Suprapubic skin (tissue), 4 donors: ENCODE data around the gene H6PD. TPM values are rescaled to one million over a fixed set of nuclear protein-coding genes. Genes with fewer than 3 reads are reported as not detected.

ENCODE experiments used
- DNase-seq, 2 donors: peaks; one replicate each; pipeline ENCODE4 v3.0.0-alpha.2; 2019; ENCODE audit warnings: low spot score in 2 of 2
- H3K27ac ChIP-seq: fragments of 200-600 bp; sonication (generic); one replicate; pipeline ENCODE4 v1.5.1; 2019
- H3K27me3 ChIP-seq: fragments of 200-600 bp; sonication (generic); one replicate; pipeline ENCODE4 v1.5.1; 2019
- H3K36me3 ChIP-seq: fragments of 200-600 bp; sonication (generic); one replicate; pipeline ENCODE4 v1.5.1; 2019
- H3K4me1 ChIP-seq: fragments of 200-600 bp; sonication (generic); one replicate; pipeline ENCODE4 v1.5.1; 2019
- H3K4me3 ChIP-seq: fragments of 200-600 bp; sonication (generic); one replicate; pipeline ENCODE4 v1.5.1; 2019; ENCODE audit warnings: mild to moderate bottlenecking
- H3K9me3 ChIP-seq: fragments of 200-600 bp; sonication (generic); one replicate; pipeline ENCODE4 v1.5.1; 2019
- CTCF ChIP-seq, 2 donors: fragments of 200-600 bp in 1 of 2; fragments of 450-650 bp in 1 of 2; sonication (generic) in 1 of 2; IDR thresholded peaks; one replicate each; pipeline ENCODE4 v1.5.1; 2016 to 2019; ENCODE audit warnings: antibody characterized with exemption in 2 of 2, mild to moderate bottlenecking in 1 of 2, moderate library complexity in 1 of 2
- EP300 ChIP-seq: sonication (generic); formaldehyde crosslinking; IDR thresholded peaks from one replicate; pipeline ENCODE4 v1.6.1; 2017; ENCODE audit warnings: antibody characterized with exemption
- POLR2A ChIP-seq, 2 donors: fragments of 450-650 bp; IDR thresholded peaks; one replicate each; pipeline ENCODE4 v1.6.1; 2017; ENCODE audit warnings: antibody characterized with exemption in 2 of 2, mild to moderate bottlenecking in 2 of 2, moderate library complexity in 2 of 2
- POLR2AphosphoS5 ChIP-seq, 3 donors: sonication (generic); formaldehyde crosslinking; IDR thresholded peaks; one replicate each; pipeline ENCODE4 v1.6.1; 2017; ENCODE audit warnings: antibody characterized with exemption in 3 of 3
- WGBS: methylation state at CpG from one replicate; pipeline ENCODE4 v1.1.5; 2018; 5-methylcytosine and 5-hydroxymethylcytosine counted together
- total RNA-seq, 4 donors: library from RNA; depleted of rRNA; stranded (reverse); fragments of >200 nt; gene quantifications; one replicate each; pipeline ENCODE4 v1.1.0, GENCODE V29; 2016

The H6PD gene
- total RNA-seq, 4 donors from 2014 or later = 83.6 to 130 (median 106) TPM

GRCh38 chr1:9201401-9202239, 33.0 kb upstream of the H6PD start:
- H3K36me3 ChIP-seq = no peaks in the 10 kb centered on the region
- H3K27me3 ChIP-seq = peaks cover 73% of the 10 kb centered on the region
- WGBS = 3% methylated on average over 16 of the region's 24 CpGs
- H3K4me3 ChIP-seq = peak overlapping the region; percentile 44
- H3K27ac ChIP-seq = no peak overlapping the region
- H3K4me1 ChIP-seq = peaks cover 43% of the 10 kb centered on the region
- DNase-seq = no peak
- TF ChIP-seq CTCF (IDR thresholded peaks at IDR 0.05) (no peak), POLR2A (IDR thresholded peaks at IDR 0.05) (no peak), EP300 (no peak), POLR2AphosphoS5 (IDR thresholded peaks at IDR 0.05) (no peak)
- no peaks in the 10 kb centered on the region for H3K9me3 ChIP-seq

GRCh38 chr1:9202240-9202870, 32.2 kb upstream of the H6PD start:
- Histone ChIP-seq H3K4me1 (peaks cover 39% of the 10 kb centered on the region), H3K4me3 (peak overlapping the region; percentile 44), H3K36me3 (no peaks in the 10 kb centered on the region), H3K27ac (no peak overlapping the region), H3K9me3 (no peaks in the 10 kb centered on the region), H3K27me3 (peaks cover 73% of the 10 kb centered on the region)
- WGBS = 9% methylated on average over 15 of the region's 15 CpGs
- no peak for DNase-seq
- TF ChIP-seq POLR2AphosphoS5 (IDR thresholded peaks at IDR 0.05) (no peak), CTCF (IDR thresholded peaks at IDR 0.05) (no peak), POLR2A (IDR thresholded peaks at IDR 0.05) (no peak), EP300 (no peak)

GRCh38 chr1:9203511-9203982, 31.0 kb upstream of the H6PD start:
- Histone ChIP-seq H3K4me1 (peaks cover 30% of the 10 kb centered on the region), H3K27me3 (peaks cover 64% of the 10 kb centered on the region), H3K9me3 (no peaks in the 10 kb centered on the region), H3K36me3 (no peaks in the 10 kb centered on the region), H3K27ac (no peak overlapping the region), H3K4me3 (no peak overlapping the region)
- WGBS = 31% methylated on average over 5 of the region's 11 CpGs
- DNase-seq = no peak
- TF ChIP-seq POLR2AphosphoS5 (IDR thresholded peaks at IDR 0.05) (no peak), EP300 (no peak), CTCF (IDR thresholded peaks at IDR 0.05) (no peak), POLR2A (IDR thresholded peaks at IDR 0.05) (no peak)

- 91% methylated on average over 7 of the region's 7 CpGs for WGBS
- no peaks in the 10 kb centered on the region for H3K36me3 ChIP-seq
- TF ChIP-seq CTCF (IDR thresholded peaks at IDR 0.05) (no peak), EP300 (no peak), POLR2A (IDR thresholded peaks at IDR 0.05) (no peak), POLR2AphosphoS5 (IDR thresholded peaks at IDR 0.05) (no peak)
- no peak for DNase-seq
- H3K4me1 ChIP-seq = peaks cover 24% of the 10 kb centered on the region
- no peak overlapping the region for H3K27ac ChIP-seq
- H3K4me3 ChIP-seq = no peak overlapping the region
- peaks cover 63% of the 10 kb centered on the region for H3K27me3 ChIP-seq
- no peaks in the 10 kb centered on the region for H3K9me3 ChIP-seq
Observed at GRCh38 chr1:9204156-9204720, 30.3 kb upstream of the H6PD start.

GRCh38 chr1:9207086-9207485, 27.5 kb upstream of the H6PD start:
- WGBS = 81% methylated on average over 5 of the region's 5 CpGs
- peaks cover 48% of the 10 kb centered on the region for H3K27me3 ChIP-seq
- no peak overlapping the region for H3K27ac ChIP-seq
- no peak for DNase-seq
- peaks cover 7% of the 10 kb centered on the region for H3K4me1 ChIP-seq
- H3K36me3 ChIP-seq = no peaks in the 10 kb centered on the region
- H3K4me3 ChIP-seq = no peak overlapping the region
- no peaks in the 10 kb centered on the region for H3K9me3 ChIP-seq
- TF ChIP-seq CTCF (IDR thresholded peaks at IDR 0.05) (no peak), POLR2A (IDR thresholded peaks at IDR 0.05) (no peak), EP300 (no peak), POLR2AphosphoS5 (IDR thresholded peaks at IDR 0.05) (no peak)
